Activated naive CD8-positive, alpha-beta T cell treated with anti-CD3 and anti-CD28 coated beads, Interleukin-2, amount 10 ng/mL, durations not matched to agents 7 days and 5 days (primary cell): Measurements from ENCODE around the gene STX11. TPM values are rescaled to one million over a fixed set of nuclear protein-coding genes. Genes with fewer than 3 reads are reported as not detected.

ENCODE experiments used
- ATAC-seq: fragments of 150-1000 bp; cut with Tn5 transposase; one replicate; pipeline ENCODE4 v1.10.0; 2021; ENCODE audit warnings: low read depth, moderate library complexity
- POLR2A ChIA-PET: fragments of 350-600 bp; sonication (Branson Sonifier 250); formaldehyde crosslinking; loops from one replicate; lab custom pipeline; 2021; ENCODE audit warnings: antibody characterized with exemption; lab: Charles Lee
- DNase-seq: peaks from one replicate; pipeline ENCODE4 v3.0.0; 2021
- H3K27ac Mint-ChIP-seq: one replicate; pipeline ENCODE4 v1.8.0; 2022; ENCODE audit warnings: mild to moderate bottlenecking, mixed read lengths
- H3K27me3 Mint-ChIP-seq: one replicate; pipeline ENCODE4 v1.8.0; 2022; ENCODE audit warnings: mild to moderate bottlenecking, moderate library complexity, mixed read lengths
- H3K36me3 Mint-ChIP-seq: one replicate; pipeline ENCODE4 v1.8.0; 2021; ENCODE audit warnings: mild to moderate bottlenecking, mixed read lengths
- H3K4me1 Mint-ChIP-seq: one replicate; pipeline ENCODE4 v1.8.0; 2021; ENCODE audit warnings: mixed read lengths
- H3K4me3 Mint-ChIP-seq: one replicate; pipeline ENCODE4 v1.8.0; 2022; ENCODE audit warnings: mild to moderate bottlenecking, moderate library complexity, mixed read lengths
- H3K9me3 Mint-ChIP-seq: one replicate; pipeline ENCODE4 v1.8.0; 2021; ENCODE audit warnings: mixed read lengths
- total RNA-seq, 2 experiments: library from RNA; stranded (reverse); gene quantifications; one replicate each; pipeline ENCODE4 v1.2.3, GENCODE V29; 2021

The STX11 gene
- total RNA-seq, 2 experiments from 2014 or later = 11.1 to 11.2 TPM

GRCh38 chr6:144149558-144149893 is 791 bp upstream of the STX11 start:
- H3K27ac Mint-ChIP-seq = peak overlapping the region; percentile 75
- peak overlapping the region; percentile 81 for H3K4me3 Mint-ChIP-seq
- no peaks in the 10 kb centered on the region for H3K27me3 Mint-ChIP-seq
- DNase-seq = no peak
- peaks cover 8% of the 10 kb centered on the region for H3K36me3 Mint-ChIP-seq
- POLR2A ChIA-PET = interaction anchor here (0.8 kb wide), 1 partner anchor 68 kb away, joined by 3 read pairs; no protein-coding TSS in a partner anchor
- no peaks in the 10 kb centered on the region for H3K9me3 Mint-ChIP-seq
- H3K4me1 Mint-ChIP-seq = peaks cover 26% of the 10 kb centered on the region
- no peak for ATAC-seq

- Mint-ChIP-seq H3K36me3 (peaks cover 8% of the 10 kb centered on the region), H3K9me3 (no peaks in the 10 kb centered on the region), H3K4me3 (peak overlapping the region; percentile 94), H3K27ac (peak overlapping the region; percentile 94), H3K4me1 (peaks cover 37% of the 10 kb centered on the region), H3K27me3 (no peaks in the 10 kb centered on the region)
- peak; percentile 62 for DNase-seq
- POLR2A ChIA-PET = interaction anchor here (0.9 to 2.5 kb wide), 3 partner anchors 55 to 183 kb away, joined by 3 to 8 read pairs (median 5); partner anchors contain the start of gene SF3B5
- ATAC-seq = peak; percentile 60
Measured at GRCh38 chr6:144150710-144151657, 667 bp downstream of the STX11 start.

- no peak for ATAC-seq
- Mint-ChIP-seq H3K36me3 (peaks cover 18% of the 10 kb centered on the region), H3K27ac (peak overlapping the region; percentile 42), H3K27me3 (no peaks in the 10 kb centered on the region), H3K9me3 (no peaks in the 10 kb centered on the region), H3K4me3 (peak overlapping the region; percentile 94), H3K4me1 (peaks cover 45% of the 10 kb centered on the region)
- no peak for DNase-seq
- POLR2A ChIA-PET = interaction anchor here (2.5 kb wide), 1 partner anchor 63 kb away, joined by 8 read pairs; no protein-coding TSS in a partner anchor
Measured at GRCh38 chr6:144152334-144152900, 2.1 kb downstream of the STX11 start.

- DNase-seq (no peak), ATAC-seq (no peak)
- Mint-ChIP-seq H3K4me1 (peaks cover 45% of the 10 kb centered on the region), H3K36me3 (peaks cover 18% of the 10 kb centered on the region), H3K27me3 (no peaks in the 10 kb centered on the region), H3K27ac (no peak overlapping the region), H3K4me3 (no peak overlapping the region), H3K9me3 (no peaks in the 10 kb centered on the region)
- POLR2A ChIA-PET = no interaction called here
Measured at GRCh38 chr6:144153260-144153659, 2.9 kb downstream of the STX11 start.

GRCh38 chr6:144153971-144154370 is 3.7 kb downstream of the STX11 start:
- Mint-ChIP-seq H3K4me1 (peaks cover 45% of the 10 kb centered on the region), H3K27ac (no peak overlapping the region), H3K9me3 (no peaks in the 10 kb centered on the region), H3K4me3 (no peak overlapping the region), H3K36me3 (peaks cover 21% of the 10 kb centered on the region), H3K27me3 (no peaks in the 10 kb centered on the region)
- no peak for DNase-seq
- ATAC-seq = no peak
- POLR2A ChIA-PET = no interaction called here

GRCh38 chr6:144155529-144155928 is 5.2 kb downstream of the STX11 start:
- ATAC-seq (no peak), DNase-seq (no peak)
- Mint-ChIP-seq H3K27me3 (no peaks in the 10 kb centered on the region), H3K36me3 (peaks cover 26% of the 10 kb centered on the region), H3K4me3 (no peak overlapping the region), H3K27ac (no peak overlapping the region), H3K9me3 (no peaks in the 10 kb centered on the region), H3K4me1 (peaks cover 44% of the 10 kb centered on the region)
- POLR2A ChIA-PET = no interaction called here

- ATAC-seq = no peak
- no peak for DNase-seq
- Mint-ChIP-seq H3K9me3 (no peaks in the 10 kb centered on the region), H3K27me3 (no peaks in the 10 kb centered on the region), H3K4me3 (no peak overlapping the region), H3K36me3 (peaks cover 27% of the 10 kb centered on the region), H3K27ac (peak overlapping the region; percentile 4), H3K4me1 (peaks cover 43% of the 10 kb centered on the region)
- POLR2A ChIA-PET = interaction anchor here (0.7 kb wide), 1 partner anchor 73 kb away, joined by 3 read pairs; no protein-coding TSS in a partner anchor
Measured at GRCh38 chr6:144156338-144156737, 6.0 kb downstream of the STX11 start.

- Mint-ChIP-seq H3K4me3 (no peak overlapping the region), H3K36me3 (peaks cover 29% of the 10 kb centered on the region), H3K9me3 (no peaks in the 10 kb centered on the region), H3K4me1 (peaks cover 36% of the 10 kb centered on the region), H3K27ac (no peak overlapping the region), H3K27me3 (no peaks in the 10 kb centered on the region)
- POLR2A ChIA-PET = no interaction called here
- ATAC-seq (no peak), DNase-seq (no peak)
Measured at GRCh38 chr6:144156991-144157390, 6.7 kb downstream of the STX11 start.

GRCh38 chr6:144158133-144158532 is 7.8 kb downstream of the STX11 start:
- Mint-ChIP-seq H3K4me1 (peaks cover 29% of the 10 kb centered on the region), H3K4me3 (no peak overlapping the region), H3K36me3 (peaks cover 35% of the 10 kb centered on the region), H3K27me3 (no peaks in the 10 kb centered on the region), H3K9me3 (peaks cover 1% of the 10 kb centered on the region), H3K27ac (no peak overlapping the region)
- ATAC-seq (no peak), DNase-seq (no peak)
- POLR2A ChIA-PET = no interaction called here

- Mint-ChIP-seq H3K9me3 (peaks cover 1% of the 10 kb centered on the region), H3K27ac (no peak overlapping the region), H3K4me1 (peaks cover 24% of the 10 kb centered on the region), H3K27me3 (no peaks in the 10 kb centered on the region), H3K4me3 (no peak overlapping the region), H3K36me3 (peaks cover 32% of the 10 kb centered on the region)
- DNase-seq = no peak
- ATAC-seq = no peak
- POLR2A ChIA-PET = no interaction called here
Measured at GRCh38 chr6:144159223-144159622, 8.9 kb downstream of the STX11 start.

- POLR2A ChIA-PET = no interaction called here
- no peak overlapping the region for H3K27ac Mint-ChIP-seq
- ATAC-seq = no peak
Measured at GRCh38 chr6:144159742-144160141, 9.4 kb downstream of the STX11 start.

GRCh38 chr6:144160431-144161005 is 10.2 kb downstream of the STX11 start:
- Mint-ChIP-seq H3K4me1 (peaks cover 14% of the 10 kb centered on the region), H3K36me3 (peaks cover 36% of the 10 kb centered on the region), H3K27ac (no peak overlapping the region), H3K4me3 (no peak overlapping the region), H3K27me3 (no peaks in the 10 kb centered on the region), H3K9me3 (peaks cover 1% of the 10 kb centered on the region)
- POLR2A ChIA-PET = no interaction called here
- no peak for ATAC-seq
- DNase-seq = no peak

More at GRCh38 chr6:144159742-144160141, 9.4 kb downstream of the STX11 start:
- H3K27me3 Mint-ChIP-seq = no peaks in the 10 kb centered on the region
- H3K9me3 Mint-ChIP-seq = peaks cover 1% of the 10 kb centered on the region
- peaks cover 33% of the 10 kb centered on the region for H3K36me3 Mint-ChIP-seq
- no peak for DNase-seq
- peaks cover 21% of the 10 kb centered on the region for H3K4me1 Mint-ChIP-seq
- H3K4me3 Mint-ChIP-seq = no peak overlapping the region

GRCh38 chr6:144161975-144162374 is 11.7 kb downstream of the STX11 start:
- DNase-seq (no peak), ATAC-seq (no peak)
- Mint-ChIP-seq H3K9me3 (peaks cover 1% of the 10 kb centered on the region), H3K4me3 (no peak overlapping the region), H3K36me3 (peaks cover 31% of the 10 kb centered on the region), H3K4me1 (peaks cover 5% of the 10 kb centered on the region), H3K27me3 (no peaks in the 10 kb centered on the region), H3K27ac (no peak overlapping the region)
- POLR2A ChIA-PET = no interaction called here
